IPS-18a (cell line): Measurements from ENCODE around the gene RNASEH1.
"Not testable (repeated sequence)": the region's sequence is repeated elsewhere in the genome, so short reads cannot be mapped to it uniquely, and the experiment has no call there.

Source experiments
- H3K27ac ChIP-seq: one replicate; pipeline ENCODE4 v1.5.1; 2013; ENCODE audit warnings: low read length
- H3K27me3 ChIP-seq: one replicate; pipeline ENCODE4 v1.6.1; 2013; ENCODE audit warnings: mild to moderate bottlenecking, low read length; ENCODE audit not compliant: control insufficient read depth, insufficient read depth
- H3K36me3 ChIP-seq: one replicate; pipeline ENCODE4 v1.6.1; 2013; ENCODE audit warnings: low read depth, low read length; ENCODE audit not compliant: control insufficient read depth
- H3K4me1 ChIP-seq: one replicate; pipeline ENCODE4 v1.6.1; 2013; ENCODE audit warnings: low read depth, low read length; ENCODE audit not compliant: control insufficient read depth
- H3K4me3 ChIP-seq: one replicate; pipeline ENCODE4 v1.5.1; 2013; ENCODE audit warnings: low read length
- H3K9ac ChIP-seq: one replicate; pipeline ENCODE4 v1.6.1; 2013; ENCODE audit warnings: mild to moderate bottlenecking, low read length, moderate library complexity
- H3K9me3 ChIP-seq: one replicate; pipeline ENCODE4 v1.6.1; 2013; ENCODE audit warnings: low read depth, low read length; ENCODE audit not compliant: control insufficient read depth

The RNASEH1 gene

DNA sequence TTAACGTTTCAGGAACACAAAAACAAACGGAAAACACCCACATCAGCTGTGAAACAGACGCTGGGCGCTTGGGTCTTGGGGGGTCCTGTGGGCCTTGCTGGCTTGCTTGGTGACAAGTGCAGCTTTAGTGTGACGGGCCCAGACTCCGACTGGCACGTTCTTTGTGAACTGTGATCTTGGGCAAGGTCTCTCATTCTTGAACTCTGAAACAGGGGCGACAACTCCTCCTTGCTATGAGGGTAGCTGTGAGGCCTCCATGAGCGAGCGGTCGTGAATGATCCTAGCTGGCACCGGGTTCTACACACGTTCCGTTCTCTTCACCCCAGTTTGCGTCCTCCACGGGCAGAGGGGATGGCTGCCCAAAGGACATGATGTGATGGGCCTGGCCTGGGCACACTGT is 28.1 kb upstream of the RNASEH1 start:
- no peaks in the 10 kb centered on the region for H3K27me3 ChIP-seq
- H3K9me3 ChIP-seq: no peaks in the 10 kb centered on the region
- H3K4me3 ChIP-seq: no peak overlapping the region
- no peak overlapping the region for H3K27ac ChIP-seq
- H3K4me1 ChIP-seq: no peaks in the 10 kb centered on the region
- no peak overlapping the region for H3K9ac ChIP-seq
- H3K36me3 ChIP-seq: peaks cover 25% of the 10 kb centered on the region

- Histone ChIP-seq H3K4me1 (no peaks in the 10 kb centered on the region), H3K4me3 (no peak overlapping the region)
Observed at GRCh38 chr2:3585261-3586109, 27.4 kb upstream of the RNASEH1 start.

DNA sequence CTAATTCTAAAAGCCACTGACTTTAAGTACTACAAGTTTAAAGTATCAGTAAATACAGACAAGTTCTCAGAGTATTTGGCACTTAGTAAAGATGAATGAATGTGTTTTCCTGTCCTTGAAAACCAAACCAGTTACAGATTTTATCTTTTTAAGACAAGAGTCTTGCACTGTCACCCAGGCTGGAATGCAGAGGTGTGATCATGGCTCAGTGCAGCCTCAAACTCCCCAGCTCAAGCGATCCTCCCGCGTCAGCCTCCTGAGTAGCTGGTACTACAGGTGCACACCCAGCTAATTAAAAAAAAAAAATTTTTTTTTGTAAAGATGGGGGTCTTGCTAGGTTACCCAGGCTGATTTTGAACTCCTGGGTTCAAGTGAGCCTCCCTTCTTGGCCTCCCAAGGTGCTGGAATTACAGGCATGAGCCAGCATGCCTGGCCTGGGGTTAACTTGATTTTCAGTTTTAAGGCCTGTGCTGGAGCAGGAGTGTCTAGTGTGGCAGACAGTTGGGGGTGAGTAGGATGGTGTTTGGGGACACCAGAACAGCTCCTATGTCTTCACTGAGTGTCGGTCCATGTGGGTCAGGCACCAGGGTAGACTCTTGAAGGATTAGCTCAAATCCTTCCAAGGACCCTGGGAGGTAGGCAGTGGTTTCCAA is 26.6 kb upstream of the RNASEH1 start:
- Histone ChIP-seq H3K36me3 (peaks cover 40% of the 10 kb centered on the region), H3K4me3 (no peak overlapping the region), H3K9ac (no peak overlapping the region), H3K9me3 (no peaks in the 10 kb centered on the region), H3K4me1 (no peaks in the 10 kb centered on the region), H3K27ac (no peak overlapping the region), H3K27me3 (no peaks in the 10 kb centered on the region)

More at GRCh38 chr2:3585261-3586109, 27.4 kb upstream of the RNASEH1 start:
- Histone ChIP-seq H3K27me3 (no peaks in the 10 kb centered on the region), H3K9me3 (no peaks in the 10 kb centered on the region), H3K36me3 (peaks cover 32% of the 10 kb centered on the region), H3K9ac (no peak overlapping the region), H3K27ac (no peak overlapping the region)

GRCh38 chr2:3584076-3584475 is 25.9 kb upstream of the RNASEH1 start:
- Histone ChIP-seq H3K36me3 (peaks cover 46% of the 10 kb centered on the region), H3K4me3 (no peak overlapping the region), H3K9me3 (no peaks in the 10 kb centered on the region), H3K4me1 (no peaks in the 10 kb centered on the region), H3K27me3 (no peaks in the 10 kb centered on the region), H3K9ac (no peak overlapping the region), H3K27ac (no peak overlapping the region)

GRCh38 chr2:3581367-3582262 is 23.5 kb upstream of the RNASEH1 start:
- Histone ChIP-seq H3K36me3 (peaks cover 71% of the 10 kb centered on the region), H3K9ac (no peak overlapping the region), H3K27me3 (no peaks in the 10 kb centered on the region), H3K4me3 (no peak overlapping the region), H3K27ac (no peak overlapping the region), H3K4me1 (no peaks in the 10 kb centered on the region), H3K9me3 (no peaks in the 10 kb centered on the region)

GRCh38 chr2:3580449-3580848 is 22.3 kb upstream of the RNASEH1 start:
- H3K4me3 ChIP-seq: no peak overlapping the region
- no peak overlapping the region for H3K27ac ChIP-seq
- no peaks in the 10 kb centered on the region for H3K27me3 ChIP-seq
- H3K9ac ChIP-seq: no peak overlapping the region
- no peaks in the 10 kb centered on the region for H3K9me3 ChIP-seq
- H3K4me1 ChIP-seq: no peaks in the 10 kb centered on the region
- H3K36me3 ChIP-seq: peaks cover 77% of the 10 kb centered on the region

DNA sequence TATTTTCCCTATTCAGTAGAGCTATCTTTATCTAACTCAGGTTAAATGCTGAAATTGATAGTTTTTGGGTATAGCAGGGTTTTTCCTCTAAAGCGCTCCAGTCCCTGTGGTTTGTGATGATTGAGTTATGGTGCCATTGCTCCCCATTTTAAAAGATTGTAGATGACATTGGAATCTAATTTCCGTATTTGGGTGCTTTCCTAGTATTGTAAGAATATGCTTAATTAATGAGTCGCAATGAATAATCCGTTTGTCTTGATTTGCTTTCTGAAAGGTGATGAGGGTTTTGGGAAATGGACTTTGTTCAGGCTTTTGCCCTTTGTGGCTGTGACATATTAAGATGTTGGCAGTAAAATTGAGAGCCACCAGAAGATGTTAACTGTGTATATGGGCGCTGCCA is 20.9 kb upstream of the RNASEH1 start:
- no peaks in the 10 kb centered on the region for H3K27me3 ChIP-seq
- no peaks in the 10 kb centered on the region for H3K4me1 ChIP-seq
- no peak overlapping the region for H3K27ac ChIP-seq
- no peak overlapping the region for H3K9ac ChIP-seq
- peaks cover 72% of the 10 kb centered on the region for H3K36me3 ChIP-seq
- H3K9me3 ChIP-seq: no peaks in the 10 kb centered on the region
- H3K4me3 ChIP-seq: no peak overlapping the region

- Histone ChIP-seq H3K36me3 (peaks cover 53% of the 10 kb centered on the region), H3K4me3 (peak overlapping the region; percentile 84), H3K27ac (peak overlapping the region; percentile 82), H3K9ac (peak overlapping the region; percentile 98)
- H3K9me3 ChIP-seq, H3K4me1 ChIP-seq, H3K27me3 ChIP-seq: not testable (repeated sequence)
Observed at GRCh38 chr2:3576263-3576630, 18.1 kb upstream of the RNASEH1 start.

- Histone ChIP-seq H3K4me3 (peak overlapping the region; percentile 84), H3K36me3 (peaks cover 47% of the 10 kb centered on the region), H3K4me1 (no peaks in the 10 kb centered on the region), H3K27me3 (no peaks in the 10 kb centered on the region), H3K9ac (peak overlapping the region; percentile 98), H3K9me3 (no peaks in the 10 kb centered on the region), H3K27ac (peak overlapping the region; percentile 82)
Observed at GRCh38 chr2:3575534-3576262, 17.6 kb upstream of the RNASEH1 start.

GRCh38 chr2:3574155-3574554 is 16.0 kb upstream of the RNASEH1 start:
- Histone ChIP-seq H3K27ac (no peak overlapping the region), H3K9ac (no peak overlapping the region)

GRCh38 chr2:3572620-3573019 is 14.5 kb upstream of the RNASEH1 start:
- Histone ChIP-seq H3K27ac (no peak overlapping the region), H3K36me3 (peaks cover 17% of the 10 kb centered on the region), H3K9ac (no peak overlapping the region), H3K4me3 (no peak overlapping the region), H3K9me3 (no peaks in the 10 kb centered on the region), H3K27me3 (no peaks in the 10 kb centered on the region), H3K4me1 (no peaks in the 10 kb centered on the region)

More at GRCh38 chr2:3574155-3574554, 16.0 kb upstream of the RNASEH1 start:
- Histone ChIP-seq H3K27me3 (no peaks in the 10 kb centered on the region), H3K36me3 (peaks cover 32% of the 10 kb centered on the region), H3K4me1 (no peaks in the 10 kb centered on the region), H3K9me3 (no peaks in the 10 kb centered on the region), H3K4me3 (no peak overlapping the region)
